Suprapubic skin (tissue), 3 donors: Measurements from ENCODE around the gene ODAD3.

ENCODE experiments used
- CTCF ChIP-seq, 2 donors: fragments of 200-600 bp in 1 of 2; fragments of 450-650 bp in 1 of 2; sonication (generic) in 1 of 2; IDR thresholded peaks; one replicate each; pipeline ENCODE4 v1.5.1; 2016 to 2019; ENCODE audit warnings: antibody characterized with exemption in 2 of 2, mild to moderate bottlenecking in 1 of 2, moderate library complexity in 1 of 2
- EP300 ChIP-seq: sonication (generic); formaldehyde crosslinking; IDR thresholded peaks from one replicate; pipeline ENCODE4 v1.6.1; 2017; ENCODE audit warnings: antibody characterized with exemption
- POLR2A ChIP-seq, 2 donors: fragments of 450-650 bp; IDR thresholded peaks; one replicate each; pipeline ENCODE4 v1.6.1; 2017; ENCODE audit warnings: antibody characterized with exemption in 2 of 2, mild to moderate bottlenecking in 2 of 2, moderate library complexity in 2 of 2

GRCh38 chr19:11447347-11448262, 12.7 kb upstream of the ODAD3 start:
- TF ChIP-seq CTCF (IDR thresholded peaks at IDR 0.05) (no peak), EP300 (no peak), POLR2A (IDR thresholded peaks at IDR 0.05) (no peak)
